ENCODE results near the gene TFR2.

The TFR2 gene

DNA sequence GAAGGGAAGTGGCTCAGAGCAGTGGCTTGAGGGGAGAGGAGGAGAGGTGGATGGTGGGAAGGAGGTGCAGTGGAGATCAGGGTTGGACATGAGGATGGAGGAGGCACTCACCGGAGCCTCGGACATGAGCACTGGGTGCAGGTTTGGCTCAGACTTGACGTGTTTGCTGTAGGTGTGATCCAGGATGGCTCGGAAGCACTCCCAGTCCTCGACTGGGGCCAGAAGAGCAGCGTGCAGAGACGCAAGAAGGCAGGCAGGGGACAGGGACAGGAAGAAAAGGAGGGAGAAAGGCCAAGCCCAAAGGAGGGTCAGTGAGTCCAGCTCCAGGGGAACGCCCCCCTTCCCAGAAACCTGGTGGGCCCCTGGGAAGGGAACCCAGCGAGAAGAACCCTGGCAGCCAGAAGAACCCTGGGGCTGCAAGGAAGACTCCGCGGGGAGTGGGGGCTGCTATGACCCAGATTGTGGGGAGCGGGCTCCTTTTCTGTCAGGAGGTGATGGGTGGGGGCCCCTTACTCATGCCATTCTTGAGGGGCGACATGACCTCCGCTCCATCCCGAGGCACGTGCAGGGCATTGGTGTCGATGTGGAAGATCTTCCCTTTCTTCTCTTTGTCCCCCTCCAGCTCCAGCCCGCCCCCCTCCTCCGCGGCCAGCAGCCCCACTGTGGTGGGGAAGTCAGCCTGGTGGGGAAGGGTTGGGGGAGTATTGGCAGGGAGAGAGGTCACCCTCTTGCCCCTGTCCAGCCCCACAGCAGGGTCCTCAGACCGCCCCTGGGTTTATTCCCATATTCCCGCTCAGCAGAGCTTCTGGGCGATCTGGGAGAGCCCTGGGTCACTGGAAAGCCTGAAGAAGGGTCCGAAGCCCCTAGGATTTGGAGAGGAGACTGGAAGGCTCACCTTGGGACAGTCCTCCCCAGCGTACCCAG, 13.8 kb upstream of the TFR2 start:
- DNase-seq (ENCODE audit: low read depth in 2 of 3, low spot score in 2 of 3) = no peak

DNA sequence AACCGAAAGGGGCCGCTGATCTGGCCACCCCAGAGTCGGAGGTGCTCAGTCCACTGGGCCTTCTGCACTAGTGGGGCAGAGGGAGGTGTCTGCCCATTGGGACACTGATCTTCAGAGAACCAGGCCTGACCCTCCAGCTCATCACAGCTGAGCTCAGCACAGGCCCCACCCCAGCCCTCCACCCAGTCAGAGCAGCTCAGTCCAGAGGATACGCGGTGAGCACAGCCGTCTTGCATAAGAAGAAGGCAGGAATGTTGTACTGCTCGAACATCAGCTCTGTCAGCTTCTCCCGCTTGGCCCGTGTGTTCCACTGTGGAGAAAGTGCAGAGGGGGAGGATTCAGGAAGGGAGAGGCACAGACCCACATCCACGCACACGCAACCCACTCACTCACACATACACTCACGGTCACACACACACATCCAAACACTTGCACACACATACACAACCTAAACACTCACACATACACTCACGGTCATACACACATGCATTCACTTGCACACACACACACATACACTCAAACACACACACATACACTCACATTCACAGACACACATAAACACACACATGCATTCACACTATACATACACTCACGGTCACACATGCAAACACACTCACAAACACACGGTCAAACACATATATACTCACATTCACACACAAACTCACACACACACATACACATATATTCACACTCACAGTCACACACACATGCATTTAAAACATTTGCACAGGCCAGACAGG, 8.6 kb upstream of the TFR2 start:
- no peak for DNase-seq (ENCODE audit: low read depth in 2 of 3, low spot score in 2 of 3)

DNA sequence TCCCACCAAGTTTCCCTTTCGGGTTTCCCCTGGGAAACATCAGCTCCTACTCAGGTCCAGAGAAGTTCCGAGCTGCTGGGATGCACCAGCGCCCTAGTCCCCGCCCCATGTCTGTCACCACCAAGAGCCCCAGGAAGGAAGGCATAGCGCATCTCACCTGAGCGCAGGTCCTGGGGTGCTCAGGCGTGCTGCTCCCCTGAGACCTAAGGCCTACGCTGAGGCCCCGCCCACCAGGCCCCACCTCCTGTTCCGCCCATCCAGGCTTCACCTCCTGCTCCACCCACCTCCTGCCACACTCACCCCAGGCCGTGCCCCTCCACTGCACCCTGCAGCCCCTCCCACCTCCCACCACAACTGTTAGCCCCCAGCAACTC, 1.2 kb upstream of the TFR2 start:
- DNase-seq (ENCODE audit: low read depth in 2 of 3, low spot score in 2 of 3) = no peak

DNA sequence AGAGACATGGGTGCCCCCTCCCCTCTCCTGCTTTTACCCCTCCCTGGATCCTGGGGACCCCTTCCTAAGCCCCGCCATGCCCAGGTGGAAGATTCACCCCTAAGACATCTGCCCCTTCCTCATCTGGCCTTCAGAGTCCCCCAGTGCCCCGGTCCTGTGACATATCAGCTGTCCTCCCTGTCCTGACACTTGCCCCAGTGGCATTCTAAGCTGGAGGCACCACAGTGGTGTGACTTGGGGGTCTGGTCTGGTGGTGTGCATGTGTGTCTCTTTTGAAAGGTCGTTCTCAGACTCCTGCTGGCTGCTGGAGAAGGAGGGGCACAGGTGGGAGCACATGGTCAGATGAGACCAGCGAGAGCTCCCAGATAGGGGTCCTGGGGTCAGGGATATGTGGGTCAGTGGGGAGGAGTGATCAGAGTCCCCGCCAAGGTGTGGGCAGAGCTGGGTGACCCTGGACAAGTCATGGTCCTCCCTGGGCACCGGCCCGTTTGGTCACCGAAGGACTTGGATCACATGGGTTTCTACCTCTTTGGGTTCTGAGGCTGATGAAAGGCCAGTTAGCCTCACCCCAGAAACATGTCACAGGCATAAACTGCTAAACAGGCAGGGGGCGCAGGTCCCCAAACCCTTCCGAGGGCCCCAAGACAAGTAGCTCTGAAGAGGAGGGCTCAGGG, 645 bp upstream of the TFR2 start:
- no peak for DNase-seq (ENCODE audit: low read depth in 2 of 3, low spot score in 2 of 3)

DNA sequence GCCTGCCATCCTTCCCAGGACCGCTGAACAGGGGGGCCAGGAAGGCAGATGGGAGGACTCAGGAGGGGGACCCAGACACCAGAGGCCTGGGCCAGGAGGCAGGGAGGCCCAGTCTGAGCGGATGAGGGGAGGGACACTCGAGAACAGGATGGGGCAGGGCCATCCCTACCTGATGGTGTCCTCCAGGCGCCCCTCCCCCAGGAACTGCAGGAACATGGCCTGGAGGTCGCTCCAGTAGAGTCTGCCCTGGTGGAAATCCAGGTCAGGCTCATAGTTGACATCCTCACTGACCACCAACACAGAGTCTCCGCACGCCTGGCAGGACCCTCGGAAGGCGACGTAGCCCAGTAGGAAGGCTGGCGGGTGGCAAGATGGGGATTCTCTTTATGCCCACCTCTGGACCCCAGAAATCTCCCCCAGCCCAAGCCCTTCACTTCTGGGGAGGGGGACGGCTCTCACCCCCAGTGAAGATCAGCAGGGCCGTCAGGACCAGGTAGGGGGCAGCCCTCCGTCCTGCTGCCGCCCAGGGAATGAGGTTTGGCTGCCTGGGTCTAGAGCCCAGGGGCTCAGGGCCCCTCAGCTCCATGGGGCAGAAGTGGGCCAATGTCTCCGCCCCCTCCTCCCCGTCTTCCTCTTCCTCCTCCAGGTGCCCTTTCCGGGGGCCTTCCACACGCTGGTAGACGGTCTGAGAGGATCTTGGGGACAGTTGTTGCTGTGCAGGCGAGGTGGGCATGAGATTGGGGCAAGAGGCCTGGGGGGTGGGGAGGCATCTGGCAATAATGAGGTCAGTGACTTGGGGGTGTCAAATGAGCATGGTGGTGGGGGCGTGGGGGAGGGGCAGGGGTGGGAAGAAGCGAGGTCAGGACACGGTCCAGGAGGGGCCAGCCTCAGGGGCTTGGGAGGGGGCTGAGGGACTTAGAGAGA, 573 bp downstream of the TFR2 start:
- no peak for DNase-seq (ENCODE audit: low read depth in 2 of 3, low spot score in 2 of 3)

DNA sequence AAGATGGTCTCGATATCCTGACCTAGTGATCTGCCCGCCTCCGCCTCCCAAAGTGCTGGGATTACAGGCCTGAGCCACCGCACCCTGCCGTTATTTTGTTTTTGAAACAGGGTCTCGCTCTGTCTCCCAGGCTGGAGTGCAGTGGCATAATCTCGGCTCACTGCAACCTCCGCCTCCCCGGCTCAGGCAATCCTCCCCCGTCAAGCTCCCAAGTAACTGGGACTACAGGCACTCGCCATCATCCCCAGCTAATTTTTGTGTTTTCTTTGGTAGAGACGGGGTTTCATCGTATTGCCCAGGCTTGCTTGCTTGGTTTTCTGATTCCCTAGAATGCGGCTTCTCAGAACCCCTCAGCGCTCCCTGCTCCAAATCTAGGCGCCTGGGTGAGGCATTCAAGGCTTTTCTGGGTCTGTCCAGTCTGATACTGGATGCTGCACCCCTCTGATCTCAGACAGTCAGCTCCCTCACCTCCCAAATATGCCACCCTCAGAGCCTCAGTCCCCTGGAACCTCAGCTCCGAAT, 1.3 kb downstream of the TFR2 start:
- DNase-seq (ENCODE audit: low read depth in 2 of 3, low spot score in 2 of 3) = no peak

DNA sequence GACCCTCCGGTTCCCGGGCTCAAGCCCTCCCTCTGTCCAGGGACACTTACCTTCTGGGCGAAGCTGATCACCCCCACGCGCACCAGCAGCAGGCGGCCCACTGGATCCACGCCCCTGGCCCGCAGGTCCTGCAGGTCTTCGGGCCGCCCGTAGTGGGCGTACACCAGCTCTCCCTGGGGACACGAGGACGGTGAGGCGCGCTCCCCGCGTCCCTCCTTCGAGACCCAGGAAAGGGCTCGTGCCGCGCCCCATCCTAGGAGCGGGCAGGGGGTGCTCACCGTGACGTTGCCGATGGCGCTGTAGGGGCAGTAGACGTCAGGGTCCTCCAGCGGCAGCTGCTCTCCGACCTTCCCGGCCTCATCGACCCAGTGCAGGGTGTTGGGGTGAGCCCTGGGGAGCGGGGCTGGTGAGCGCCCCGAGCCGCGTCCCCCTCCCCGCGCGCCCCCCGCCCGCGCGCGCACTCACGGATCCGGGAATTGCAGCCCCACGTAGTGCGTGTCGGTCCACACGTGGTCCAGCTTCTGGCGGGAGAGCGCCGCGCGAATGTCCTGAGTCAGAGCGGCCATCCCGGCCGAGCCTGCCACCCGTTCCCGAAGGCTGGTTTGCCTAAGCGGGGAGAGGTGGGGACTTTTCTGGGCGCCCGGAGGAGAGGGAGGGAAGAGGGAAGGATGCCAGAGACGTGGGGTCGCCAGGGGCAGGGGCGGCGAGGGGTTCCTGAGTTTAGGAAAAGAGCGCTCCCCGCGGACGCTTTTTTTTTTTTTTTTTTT, 8.2 kb downstream of the TFR2 start:
- DNase-seq (ENCODE audit: low read depth in 2 of 3, low spot score in 2 of 3) = peak in 2 of 3 experiments; percentile 42 to 51

DNA sequence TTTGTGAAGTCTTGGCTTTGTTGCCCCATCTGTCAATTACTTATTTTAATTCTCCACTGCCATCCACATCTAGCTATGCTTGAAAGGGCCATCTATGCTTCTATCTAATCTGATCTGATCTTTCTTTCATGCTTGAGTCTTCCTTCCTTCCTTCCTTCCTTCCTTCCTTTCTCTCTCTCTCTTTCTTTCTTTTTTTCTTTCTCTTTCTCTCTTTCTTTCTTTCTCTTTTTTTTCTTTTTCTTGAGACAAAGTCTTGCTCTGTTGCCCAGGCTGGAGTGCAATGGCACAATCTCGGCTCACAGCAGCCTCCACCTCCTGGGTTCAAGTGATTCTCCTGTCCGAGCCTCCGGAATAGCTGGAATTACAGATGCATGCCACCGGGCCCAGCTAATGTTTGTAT, 11.3 kb downstream of the TFR2 start:
- DNase-seq (ENCODE audit: low read depth in 2 of 3, low spot score in 2 of 3) = no peak

DNA sequence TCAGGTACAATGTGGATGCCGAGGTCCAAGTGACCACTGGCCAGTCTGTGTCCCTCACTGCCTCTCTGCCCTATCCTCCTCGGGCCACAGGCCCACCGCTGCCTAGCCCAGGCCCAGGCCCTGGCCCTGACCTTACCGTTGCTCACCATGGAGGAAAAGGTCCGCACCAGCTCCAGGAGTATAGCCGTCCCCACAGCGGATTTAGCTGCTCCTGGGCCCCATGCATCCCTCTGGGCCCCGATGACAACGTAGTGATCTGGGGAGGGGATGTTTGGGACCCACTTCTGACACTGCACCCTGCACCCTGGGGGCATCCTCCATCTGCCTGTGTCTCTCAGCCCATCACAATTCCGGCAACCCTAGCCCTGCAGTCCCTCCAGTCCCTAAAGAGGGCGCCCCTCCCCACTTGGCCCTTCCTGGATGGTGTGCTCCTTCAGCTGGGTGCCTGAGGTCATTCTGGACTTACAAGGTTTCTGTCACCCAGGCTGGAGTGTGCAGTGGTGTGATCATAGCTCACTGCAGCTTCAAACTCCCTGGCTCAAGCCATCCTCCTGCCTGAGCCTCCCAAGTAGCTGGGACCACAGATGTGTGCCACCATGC, 12.1 kb downstream of the TFR2 start:
- no peak for DNase-seq (ENCODE audit: low read depth in 2 of 3, low spot score in 2 of 3)

DNA sequence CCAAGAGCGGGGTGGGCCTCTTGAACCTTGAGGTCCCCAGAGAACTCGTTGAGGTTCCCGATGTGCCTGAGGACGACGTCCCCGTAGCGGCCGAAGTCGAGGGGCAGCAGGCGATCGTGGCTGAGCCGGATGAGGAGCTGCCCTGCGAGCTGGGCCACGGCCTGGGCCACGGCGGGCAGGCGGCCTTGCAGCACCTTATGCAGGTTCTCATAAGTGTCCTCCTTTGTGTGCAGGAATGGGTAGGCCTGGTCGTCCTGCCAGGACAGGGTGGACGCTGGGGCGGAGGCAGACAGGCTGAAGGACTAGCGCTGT, 14.2 kb downstream of the TFR2 start:
- DNase-seq (ENCODE audit: low read depth in 2 of 3, low spot score in 2 of 3) = no peak

DNA sequence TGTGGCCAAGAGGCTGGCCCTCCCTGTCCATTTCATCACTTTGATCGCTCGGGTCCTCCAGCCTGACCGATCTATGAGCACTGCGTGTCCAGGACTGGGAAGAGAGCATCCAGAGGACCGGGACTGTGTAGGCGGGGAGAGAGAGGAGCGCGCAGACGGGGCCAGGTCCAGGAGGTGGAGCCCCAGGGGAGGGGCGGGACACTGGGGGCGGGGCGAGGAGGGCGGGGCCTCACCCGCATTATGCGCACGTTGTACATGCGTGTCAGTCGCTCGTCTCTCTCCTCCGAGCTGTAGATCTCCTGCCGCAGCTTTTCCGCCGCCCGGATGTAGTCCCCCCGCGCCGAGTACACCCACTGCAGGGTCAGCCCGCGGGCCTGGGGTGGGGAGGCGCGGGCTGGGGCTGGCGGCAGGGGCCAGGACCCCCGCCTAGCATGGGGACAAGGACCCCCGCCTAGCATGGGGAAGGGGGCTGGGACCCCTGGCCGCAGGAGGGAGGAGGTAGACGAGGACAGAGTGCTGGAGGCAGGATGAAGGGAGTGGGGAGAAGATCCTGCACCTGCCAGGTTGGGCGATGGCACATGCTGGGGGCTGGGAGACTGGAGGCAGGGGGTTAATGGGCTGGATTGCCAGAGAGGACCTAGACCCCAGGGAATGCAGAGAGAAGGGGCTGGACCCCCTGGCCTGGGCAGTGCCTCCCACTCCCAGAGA, 14.7 kb downstream of the TFR2 start:
- peak; percentile 77 to 79 (median 78) for DNase-seq (ENCODE audit: low read depth in 2 of 3, low spot score in 2 of 3)

DNA sequence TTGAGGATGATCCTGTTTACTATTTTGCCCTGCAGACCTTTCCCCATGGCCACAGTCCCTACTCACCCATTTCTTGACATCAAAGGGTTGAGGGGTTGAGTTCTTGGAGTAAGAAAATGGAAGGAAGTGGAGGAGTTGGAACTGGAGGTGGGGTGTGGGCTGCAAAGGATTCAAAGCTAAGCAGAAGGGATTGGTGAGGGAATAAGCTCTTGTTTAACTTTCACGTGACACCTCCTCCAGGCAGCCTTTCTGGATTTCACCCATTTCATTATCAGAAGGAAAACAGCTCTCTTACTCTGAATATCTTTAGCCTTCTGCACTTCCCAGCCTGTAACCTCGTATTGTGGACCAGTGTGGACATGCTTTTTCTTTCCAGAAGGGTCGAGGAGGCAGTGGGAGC, 15.3 kb downstream of the TFR2 start:
- no peak for DNase-seq (ENCODE audit: low read depth in 2 of 3, low spot score in 2 of 3)

DNA sequence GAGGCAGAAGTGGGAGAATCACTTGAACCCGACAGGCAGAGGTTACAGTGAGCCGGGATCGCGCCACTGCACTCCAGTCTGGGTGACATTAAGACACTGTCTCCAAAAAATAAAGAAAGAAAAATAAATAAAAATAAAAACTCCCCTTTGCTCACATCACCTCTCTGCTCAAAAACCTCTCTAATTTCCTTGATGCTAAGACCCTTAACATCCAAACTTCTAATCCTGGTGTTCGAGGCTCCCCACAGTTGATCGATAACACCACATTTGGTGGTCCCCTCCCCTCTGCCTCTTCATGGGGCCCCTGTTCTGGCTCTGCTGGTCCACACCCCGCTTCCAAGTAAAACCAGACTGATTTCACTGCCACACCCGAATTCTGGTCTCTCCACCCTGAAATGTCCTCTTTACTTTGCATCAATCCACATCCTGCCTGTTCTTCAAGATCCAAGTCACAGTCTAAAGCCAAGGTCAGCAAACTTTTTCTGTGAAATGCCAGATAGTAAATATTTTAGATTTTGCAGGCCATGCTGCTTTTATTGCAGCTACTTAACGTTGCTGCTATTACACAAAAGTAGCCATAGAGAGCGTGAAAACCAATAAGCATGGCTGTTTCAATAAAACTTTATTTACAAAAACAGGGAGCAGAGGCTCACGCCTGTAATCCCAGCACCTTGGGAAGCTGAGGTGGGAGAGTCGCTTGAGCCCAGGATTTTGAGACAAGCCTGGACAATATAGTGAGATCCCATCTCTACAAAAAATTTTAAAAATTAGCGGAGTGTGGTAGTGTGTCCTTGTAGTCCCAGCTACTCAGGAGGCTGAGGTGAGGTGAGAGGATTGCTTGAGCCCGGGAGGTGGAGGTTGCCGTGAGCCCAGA, 17.2 kb downstream of the TFR2 start:
- no peak for DNase-seq (ENCODE audit: low read depth in 2 of 3, low spot score in 2 of 3)

DNA sequence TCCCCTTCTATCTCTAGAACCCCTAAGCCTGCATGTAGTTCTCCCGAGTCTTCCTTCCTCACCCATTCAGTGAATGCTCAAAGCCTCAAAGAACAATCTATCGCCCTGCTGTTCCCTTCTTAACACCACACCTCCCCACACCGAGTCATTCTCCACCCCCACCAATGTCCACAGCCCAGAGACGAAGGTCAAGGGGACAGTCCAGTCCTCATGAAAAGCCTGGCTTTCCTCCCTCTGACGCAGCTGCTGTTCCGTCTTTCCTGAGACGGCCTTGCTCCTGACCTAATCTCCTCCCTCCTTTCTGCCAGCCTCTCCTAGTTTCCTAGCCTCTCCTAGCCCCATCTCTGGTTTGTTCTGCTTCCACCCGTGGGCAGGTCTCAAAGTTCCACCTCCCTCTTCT, 19.8 kb downstream of the TFR2 start:
- no peak for DNase-seq (ENCODE audit: low read depth in 2 of 3, low spot score in 2 of 3)

DNA sequence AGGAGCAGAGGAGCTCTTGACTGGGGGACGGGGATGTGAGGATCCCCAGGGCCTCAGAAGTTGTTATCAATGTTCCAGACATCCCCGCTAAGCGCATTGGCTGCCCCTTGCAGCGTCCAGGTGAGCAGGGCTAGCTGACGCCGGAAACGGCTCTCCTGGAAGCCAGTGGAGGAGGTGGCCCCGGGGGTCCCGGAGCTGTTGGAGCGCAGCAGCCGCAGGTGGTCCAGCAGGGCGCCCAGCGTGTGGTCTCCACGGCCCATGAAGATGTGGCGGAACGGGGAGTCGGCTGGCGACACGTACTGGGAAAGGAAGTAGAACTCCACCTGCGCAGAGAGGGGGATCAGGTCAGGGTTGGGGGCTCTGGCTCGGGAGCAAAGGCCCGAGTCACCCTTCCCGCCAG, 20.5 kb downstream of the TFR2 start:
- no peak for DNase-seq (ENCODE audit: low read depth in 2 of 3, low spot score in 2 of 3)

DNA sequence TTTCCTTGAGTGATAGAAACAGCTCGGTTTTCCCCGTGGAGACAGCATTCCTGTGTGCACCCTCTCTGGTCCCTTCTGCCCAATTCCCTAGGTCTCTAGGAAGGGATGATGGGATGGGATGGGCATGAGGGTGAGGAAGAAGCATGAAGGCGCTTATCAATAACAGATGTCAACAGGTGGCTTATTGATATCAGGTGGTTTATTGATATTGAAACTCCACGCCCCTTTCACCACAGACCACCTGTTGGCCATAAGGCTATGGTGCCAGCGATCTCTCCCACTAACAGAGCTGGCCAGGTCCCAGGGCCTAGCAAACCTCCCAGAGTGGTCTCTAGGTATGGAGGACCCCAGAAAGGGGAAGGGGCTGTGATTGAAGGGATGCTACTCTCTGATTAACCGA, 21.1 kb downstream of the TFR2 start:
- no peak for DNase-seq (ENCODE audit: low read depth in 2 of 3, low spot score in 2 of 3)

DNA sequence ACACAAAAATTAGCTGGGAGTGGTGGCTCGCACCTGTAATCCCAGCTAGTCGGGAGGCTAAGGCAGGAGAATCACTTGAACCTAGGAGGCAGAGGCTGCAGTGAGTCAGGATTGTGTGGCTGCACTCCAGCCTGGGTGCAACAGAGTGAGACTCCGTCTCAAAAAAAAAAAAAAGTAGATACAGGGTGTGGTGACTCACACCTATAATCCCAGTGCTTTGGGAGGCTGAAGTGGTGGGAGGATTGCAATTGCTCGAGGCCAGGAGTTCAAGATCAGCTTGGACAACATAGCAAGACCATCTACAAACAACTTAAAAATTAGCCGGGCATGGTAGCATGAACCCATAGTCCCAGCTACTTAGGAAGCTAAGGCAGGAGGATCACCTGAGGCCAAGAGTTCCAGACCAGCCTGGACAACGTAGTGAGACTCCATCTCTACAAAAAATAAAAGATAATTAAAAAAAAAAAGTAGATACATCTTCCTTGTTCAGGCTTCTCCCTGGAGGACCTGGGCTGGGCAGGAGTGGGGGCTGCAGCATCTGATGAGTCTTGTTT, 27.0 kb downstream of the TFR2 start:
- no peak for DNase-seq (ENCODE audit: low read depth in 2 of 3, low spot score in 2 of 3)
